GM12872 (cell line): ENCODE measurements around the gene CA11.

Experiments used
- CTCF ChIP-seq: IDR thresholded peaks from 3 replicates; pipeline ENCODE4 v1.5.1; 2011; ENCODE audit warnings: low read depth, mild to moderate bottlenecking, low read length, moderate library complexity; ENCODE audit not compliant: insufficient read depth

The CA11 gene

GRCh38 chr19:48646001-48646721 is at the start of gene CA11:
CA11 (minus strand) TSS chr19:48646187; CDS start chr19:48645632, 555 bp downstream.
- TF ChIP-seq CTCF: peak; percentile 81

- no peak for TF ChIP-seq CTCF
Measured at GRCh38 chr19:48689449-48689848, 43.5 kb upstream of the CA11 start.

- TF ChIP-seq CTCF: no peak
Measured at GRCh38 chr19:48687776-48688175, 41.8 kb upstream of the CA11 start.

GRCh38 chr19:48686088-48686487 is 40.1 kb upstream of the CA11 start:
- TF ChIP-seq CTCF: no peak

- no peak for TF ChIP-seq CTCF
Measured at GRCh38 chr19:48685583-48685982, 39.6 kb upstream of the CA11 start.

GRCh38 chr19:48683349-48683748 is 37.4 kb upstream of the CA11 start:
- TF ChIP-seq CTCF: no peak

GRCh38 chr19:48681127-48681470 is 35.1 kb upstream of the CA11 start:
- no peak for TF ChIP-seq CTCF
